GM21528 (cell line): ENCODE results near the gene RPS24.

ENCODE experiments used
- ATAC-seq: cut with Tn5 transposase; IDR thresholded peaks from one replicate; pipeline ENCODE4 v1.9.1; 2021; ENCODE audit warnings: mild to moderate bottlenecking, moderate library complexity; ENCODE audit not compliant: unreplicated experiment, low FRiP score

The RPS24 gene

DNA sequence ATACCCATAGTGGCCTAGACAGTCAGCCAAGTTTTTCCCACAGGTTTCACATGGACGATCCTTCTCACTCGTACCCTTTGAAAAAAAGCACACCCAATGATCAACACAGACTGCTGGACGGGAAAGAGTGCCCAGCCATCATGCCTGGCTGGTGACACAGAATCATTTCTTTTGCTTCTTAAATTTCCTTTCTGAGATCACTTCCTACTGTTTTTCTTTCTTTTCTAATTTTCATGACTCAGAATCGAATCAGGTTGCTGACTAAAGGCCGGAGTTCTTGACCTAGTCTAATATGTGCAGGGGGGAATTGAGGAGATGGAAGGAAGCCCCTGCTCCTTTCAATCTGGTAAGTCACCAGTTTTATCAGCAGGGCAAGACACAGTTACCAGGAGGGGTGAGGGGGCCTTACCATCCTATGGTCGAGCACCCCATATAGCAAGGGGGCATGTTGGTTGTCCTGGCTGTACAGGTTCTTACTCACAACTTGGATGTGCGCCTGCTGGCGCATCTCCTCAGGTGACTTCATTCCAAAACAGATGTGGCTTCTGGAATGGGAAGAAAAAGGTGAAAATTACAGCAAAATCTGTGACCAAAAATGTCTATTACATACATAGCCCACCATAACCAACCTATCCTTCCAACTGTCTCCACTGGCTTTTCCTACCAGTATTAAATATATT lies 7.8 kb upstream of the RPS24 start:
- ATAC-seq, result no peak

DNA sequence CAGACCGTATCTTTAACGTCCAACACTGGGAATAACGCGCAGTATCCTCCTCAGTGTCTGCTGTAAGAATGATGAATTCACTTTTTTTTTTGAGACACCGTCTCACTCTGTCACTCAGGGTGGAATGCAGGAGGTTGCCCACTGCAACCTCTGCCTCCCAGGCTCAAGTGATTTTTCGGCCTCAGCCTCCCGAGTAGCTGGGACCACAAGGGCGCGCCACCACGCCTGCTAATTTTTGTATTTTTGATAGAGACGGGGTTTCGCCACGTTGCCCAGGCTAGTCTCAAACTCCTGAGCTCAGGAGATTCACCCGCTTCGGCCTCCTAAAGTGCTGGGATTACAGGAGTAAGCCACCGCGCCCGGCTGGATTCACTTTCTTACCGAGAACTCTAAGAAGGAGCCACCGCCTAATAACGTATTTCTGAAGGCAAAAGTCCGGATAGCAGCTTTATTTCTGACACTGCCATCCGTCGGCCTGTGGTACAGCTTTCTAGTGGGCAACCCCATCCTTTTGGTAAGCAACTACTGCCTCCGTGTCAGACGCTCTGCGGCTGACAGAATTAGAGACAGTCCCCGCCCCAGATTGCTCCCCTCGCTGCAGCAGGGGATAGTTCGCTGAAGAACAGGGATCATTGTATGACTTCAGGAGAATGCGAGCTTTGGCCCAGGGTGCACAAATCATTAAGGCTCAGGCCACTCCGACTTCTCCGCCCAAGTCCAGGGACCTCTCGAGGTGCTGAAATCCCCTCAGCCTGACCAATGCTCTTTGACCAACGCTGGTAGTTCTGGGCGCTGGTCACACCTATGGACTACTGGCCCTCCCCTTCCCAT lies 5.0 kb upstream of the RPS24 start:
- no peak for ATAC-seq

- peak; percentile 62 for ATAC-seq
Measured at GRCh38 chr10:78029269-78030226, 4.1 kb upstream of the RPS24 start, which contains the start of gene POLR3A. POLR3A (minus strand) TSS chr10:78029515; CDS start chr10:78029407, 108 bp downstream.

GRCh38 chr10:78033387-78033636 lies 351 bp upstream of the RPS24 start:
- ATAC-seq, result no peak

DNA sequence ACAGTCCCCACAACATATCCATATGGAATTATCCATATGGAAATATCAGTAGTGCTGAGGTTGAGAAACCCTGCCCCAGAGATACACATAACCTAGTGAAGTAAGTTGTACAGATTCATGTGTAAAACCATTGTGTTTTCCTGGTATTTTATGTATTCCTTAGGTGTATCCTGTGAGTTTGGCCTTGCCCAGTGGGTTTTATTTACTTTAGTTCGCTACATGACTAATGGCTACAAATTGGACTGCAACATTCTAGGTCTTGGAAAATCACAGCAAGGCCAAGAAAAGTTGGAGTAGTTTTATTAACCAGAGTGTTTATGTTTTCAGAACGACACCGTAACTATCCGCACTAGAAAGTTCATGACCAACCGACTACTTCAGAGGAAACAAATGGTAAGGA lies 1.4 kb downstream of the RPS24 start:
- no peak for ATAC-seq

DNA sequence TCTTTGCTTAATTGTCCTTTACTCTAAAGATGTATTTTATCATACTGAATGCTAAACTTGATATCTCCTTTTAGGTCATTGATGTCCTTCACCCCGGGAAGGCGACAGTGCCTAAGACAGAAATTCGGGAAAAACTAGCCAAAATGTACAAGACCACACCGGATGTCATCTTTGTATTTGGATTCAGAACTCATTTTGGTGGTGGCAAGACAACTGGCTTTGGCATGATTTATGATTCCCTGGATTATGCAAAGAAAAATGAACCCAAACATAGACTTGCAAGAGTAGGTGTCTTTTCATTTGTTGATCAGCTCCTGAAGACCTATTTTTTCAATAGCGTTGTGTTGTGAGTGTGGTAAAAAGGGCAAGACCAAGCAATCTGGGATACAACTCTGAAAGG lies 1.8 kb downstream of the RPS24 start:
- ATAC-seq, result no peak

DNA sequence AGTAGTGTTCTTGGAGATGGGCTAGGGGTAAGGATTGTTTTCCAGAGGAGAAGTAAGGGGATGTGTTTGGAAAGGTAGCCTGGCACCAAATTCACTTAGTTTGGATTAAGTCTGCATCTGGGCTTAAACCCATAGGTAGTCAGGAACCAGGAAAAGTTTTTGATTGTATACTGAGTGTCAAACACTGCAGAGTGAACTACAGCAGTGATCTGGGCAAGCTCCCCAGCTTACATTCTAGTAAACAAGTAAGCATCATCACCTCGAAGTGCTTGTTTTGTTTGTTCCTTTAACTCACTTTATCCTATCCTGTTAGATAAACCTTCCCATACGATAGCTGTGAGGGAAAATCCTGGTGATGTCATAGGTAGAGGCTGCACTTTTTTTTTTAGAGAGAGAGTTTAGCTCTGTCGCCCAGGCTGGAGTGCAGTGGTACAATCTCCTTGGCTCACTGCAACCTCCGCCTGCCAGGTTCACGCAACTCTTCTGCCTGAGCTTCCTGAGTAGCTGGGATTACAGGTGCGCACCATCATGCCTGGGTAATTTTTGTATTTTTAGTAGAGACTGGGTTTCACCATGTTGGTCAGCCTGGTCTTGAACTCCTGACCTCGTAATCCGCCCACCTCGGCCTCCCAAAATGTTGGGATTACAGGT lies 2.4 kb downstream of the RPS24 start:
- ATAC-seq, result no peak

- ATAC-seq, result no peak
Measured at GRCh38 chr10:78038105-78038504, 4.4 kb downstream of the RPS24 start.

GRCh38 chr10:78038791-78039547 lies 5.3 kb downstream of the RPS24 start:
- no peak for ATAC-seq

DNA sequence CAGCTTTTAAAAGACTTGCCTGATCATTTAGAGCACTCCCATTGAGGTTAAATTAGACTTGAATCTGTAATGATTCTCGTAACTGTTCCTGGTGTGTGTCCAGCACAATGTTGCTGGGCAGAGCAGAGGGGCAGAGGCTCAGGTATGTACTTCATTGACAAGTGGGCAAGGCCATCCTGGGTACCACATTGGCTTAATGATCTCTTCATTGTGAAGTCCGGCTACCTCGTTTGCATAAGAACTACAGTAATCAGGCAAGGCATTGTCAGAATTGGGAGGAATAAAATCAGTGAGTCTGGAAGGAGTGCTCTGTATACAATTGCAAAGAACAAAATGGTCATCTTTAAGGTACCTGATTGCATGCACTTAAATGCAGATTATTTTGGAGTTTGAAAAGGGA lies 6.1 kb downstream of the RPS24 start:
- no peak for ATAC-seq

GRCh38 chr10:78041170-78042057 lies 7.8 kb downstream of the RPS24 start:
- no peak for ATAC-seq

DNA sequence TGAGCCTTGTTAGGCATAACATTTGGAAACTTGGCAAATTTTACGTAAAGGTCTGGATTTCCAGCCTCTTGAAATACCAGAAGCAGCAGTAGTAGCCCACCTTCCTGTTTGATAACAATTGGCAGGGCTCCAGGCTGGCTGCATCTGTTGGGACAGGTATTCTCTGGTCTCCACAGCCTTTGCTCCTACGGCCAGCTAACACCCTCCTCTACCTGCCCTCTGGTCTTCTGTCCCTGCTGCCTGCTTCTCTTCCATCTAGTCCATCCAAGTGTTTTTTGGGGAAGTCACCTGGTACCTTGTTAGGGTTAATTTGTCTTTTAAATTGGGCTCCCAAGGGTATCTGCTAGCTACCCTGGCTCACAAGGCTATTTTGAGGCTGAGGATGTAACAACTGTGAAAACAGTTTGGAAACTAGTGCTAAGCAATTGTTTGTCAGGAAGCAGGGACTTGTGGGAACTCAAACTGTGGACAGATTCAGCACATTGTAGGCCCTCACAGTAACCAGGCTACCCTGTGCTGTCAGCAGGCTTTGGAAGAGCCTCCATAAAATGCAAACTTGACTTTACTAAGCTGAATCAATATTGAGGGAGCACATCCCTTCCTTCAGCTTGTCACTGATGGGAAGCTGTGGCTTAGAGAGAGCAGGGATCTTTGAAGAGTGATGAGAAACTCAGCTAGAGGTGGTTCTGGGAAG lies 8.5 kb downstream of the RPS24 start:
- ATAC-seq, result no peak

- ATAC-seq, result no peak
Measured at GRCh38 chr10:78042752-78043104, 9.1 kb downstream of the RPS24 start.

DNA sequence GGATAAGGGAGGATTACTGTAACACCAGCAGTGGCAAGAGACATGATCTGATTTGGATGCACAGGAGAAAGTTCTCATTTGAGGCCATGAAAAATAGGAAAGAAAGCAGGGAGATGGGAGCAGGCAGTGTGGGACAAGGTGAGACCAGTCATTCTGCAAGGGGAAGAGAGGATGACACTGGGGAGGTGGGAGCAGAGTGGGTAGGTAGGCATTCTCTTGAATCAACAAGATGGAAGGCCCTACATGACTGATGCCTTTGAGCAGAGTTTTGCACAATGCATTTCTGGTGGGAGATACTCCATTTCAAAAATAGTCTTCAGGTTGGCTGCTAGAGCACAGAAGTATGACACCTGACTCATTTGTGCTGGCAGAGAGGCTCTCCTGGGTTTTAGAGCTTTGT lies 10.5 kb downstream of the RPS24 start:
- ATAC-seq, result no peak

- no peak for ATAC-seq
Measured at GRCh38 chr10:78044699-78045098, 11.0 kb downstream of the RPS24 start.

DNA sequence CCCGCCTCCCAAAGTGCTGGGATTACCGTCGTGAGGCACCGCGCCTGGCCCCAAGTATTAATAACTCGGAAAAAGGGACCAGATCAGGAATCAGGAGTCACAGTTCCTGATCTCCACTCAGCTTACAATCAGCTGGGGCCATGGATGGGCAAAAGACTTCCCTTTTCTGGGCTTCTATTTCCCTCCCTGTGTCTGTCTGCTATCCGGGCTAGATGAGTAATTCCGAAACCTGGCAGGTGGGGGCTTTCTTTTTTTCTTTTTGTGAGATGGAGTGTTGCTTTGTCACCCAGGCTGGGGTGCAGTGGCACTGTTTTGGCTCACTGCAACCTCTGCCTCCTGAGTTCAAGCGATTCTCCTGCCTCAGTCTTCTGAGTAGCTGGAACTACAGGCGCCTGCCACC lies 11.6 kb downstream of the RPS24 start:
- ATAC-seq, result no peak

DNA sequence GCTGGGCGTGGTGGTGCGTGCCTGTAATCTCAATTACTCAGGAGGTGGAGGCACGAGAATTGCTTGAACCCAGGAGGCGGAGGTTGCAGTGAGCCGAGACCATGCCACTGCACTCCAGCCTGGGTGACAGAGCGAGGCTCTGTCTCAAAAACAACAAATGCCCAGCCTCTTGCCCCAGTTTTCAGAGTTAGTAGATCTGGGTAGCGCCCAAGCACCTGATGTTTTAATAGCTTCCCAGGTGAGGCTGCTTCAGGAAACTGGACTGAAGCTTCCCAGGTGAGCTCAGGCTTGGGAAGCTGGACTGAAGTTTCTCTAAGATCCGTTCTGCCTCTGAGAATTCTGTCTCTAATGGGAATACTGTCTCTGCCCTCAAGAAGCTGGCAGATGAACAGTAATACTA lies 12.2 kb downstream of the RPS24 start:
- ATAC-seq, result no peak

- no peak for ATAC-seq
Measured at GRCh38 chr10:78046711-78047269, 13.1 kb downstream of the RPS24 start.
